Hematopoietic multipotent progenitor cell treated with erythropoietin and hydrocortisone succinate and interleukin-3 and kit ligand, for 4 days (in vitro differentiated cells): ENCODE data around the gene EPN3.

ENCODE experiments used
- DNase-seq: peaks from one replicate; pipeline ENCODE4 v3.0.0-alpha.2; 2015

EPN3 gene

DNA sequence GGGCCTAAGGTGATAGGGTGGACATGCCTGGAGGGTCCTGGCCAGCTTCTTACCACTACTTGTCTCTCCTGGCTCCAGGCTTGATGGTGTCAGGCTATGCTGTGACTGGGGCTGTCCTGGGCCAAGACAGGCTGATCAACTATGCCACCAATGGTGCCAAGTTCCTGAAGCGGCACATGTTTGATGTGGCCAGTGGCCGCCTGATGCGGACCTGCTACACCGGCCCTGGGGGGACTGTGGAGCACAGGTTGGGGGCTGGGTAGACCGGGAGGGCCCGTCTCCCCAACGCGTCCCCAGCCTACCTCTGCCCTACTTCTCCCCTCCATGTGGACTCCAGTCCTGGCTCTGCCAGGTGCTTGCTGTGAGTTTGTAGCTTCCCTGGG, 18.9 kb downstream of the EPN3 start:
- no peak for DNase-seq

DNA sequence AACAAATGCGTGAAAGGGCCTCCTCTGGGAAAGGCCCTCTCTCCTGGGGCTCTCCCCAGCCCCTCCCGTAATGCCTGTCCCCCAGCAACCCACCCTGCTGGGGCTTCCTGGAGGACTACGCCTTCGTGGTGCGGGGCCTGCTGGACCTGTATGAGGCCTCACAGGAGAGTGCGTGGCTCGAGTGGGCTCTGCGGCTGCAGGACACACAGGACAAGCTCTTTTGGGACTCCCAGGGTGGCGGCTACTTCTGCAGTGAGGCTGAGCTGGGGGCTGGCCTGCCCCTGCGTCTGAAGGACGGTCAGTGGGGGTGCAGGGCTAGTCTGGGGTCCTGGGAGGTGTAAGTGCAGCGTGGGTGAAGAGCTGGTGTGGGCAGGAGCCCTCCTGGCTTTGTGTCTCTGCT, 19.3 kb downstream of the EPN3 start:
- DNase-seq: no peak

DNA sequence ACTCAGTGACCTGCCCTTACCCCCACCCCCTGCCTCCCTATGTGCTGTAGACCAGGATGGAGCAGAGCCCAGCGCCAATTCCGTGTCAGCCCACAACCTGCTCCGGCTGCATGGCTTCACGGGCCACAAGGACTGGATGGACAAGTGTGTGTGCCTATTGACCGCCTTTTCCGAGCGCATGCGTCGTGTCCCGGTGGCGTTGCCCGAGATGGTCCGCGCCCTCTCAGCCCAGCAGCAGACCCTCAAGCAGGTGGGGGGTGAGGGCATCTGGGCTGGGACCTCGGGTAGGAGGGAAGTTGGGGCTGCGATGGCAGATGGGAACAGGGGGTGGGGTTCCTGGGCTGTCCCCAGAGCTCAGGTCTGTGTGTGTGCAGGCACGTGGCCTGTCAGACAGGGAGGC, 21.7 kb downstream of the EPN3 start:
- no peak for DNase-seq

DNA sequence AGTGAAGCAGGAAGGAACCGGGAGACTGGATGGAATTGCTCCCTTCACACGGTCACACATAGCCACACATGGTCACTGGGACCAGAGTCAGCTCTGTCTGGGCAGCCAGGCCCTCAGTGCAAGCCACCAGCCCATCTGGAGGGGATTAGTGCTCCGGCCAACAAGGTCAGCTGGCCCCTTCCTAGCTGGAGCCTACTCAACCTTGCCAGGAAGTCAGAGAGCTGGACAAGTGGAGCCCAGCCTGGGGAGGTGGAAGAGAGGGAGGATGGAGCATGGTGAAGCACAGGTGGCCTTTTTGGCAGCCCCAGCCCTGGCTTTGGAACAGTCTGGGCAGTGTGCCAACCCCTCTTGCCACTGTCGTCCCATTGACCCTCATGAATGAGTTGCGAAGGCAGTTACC, 24.3 kb downstream of the EPN3 start:
- no peak for DNase-seq

DNA sequence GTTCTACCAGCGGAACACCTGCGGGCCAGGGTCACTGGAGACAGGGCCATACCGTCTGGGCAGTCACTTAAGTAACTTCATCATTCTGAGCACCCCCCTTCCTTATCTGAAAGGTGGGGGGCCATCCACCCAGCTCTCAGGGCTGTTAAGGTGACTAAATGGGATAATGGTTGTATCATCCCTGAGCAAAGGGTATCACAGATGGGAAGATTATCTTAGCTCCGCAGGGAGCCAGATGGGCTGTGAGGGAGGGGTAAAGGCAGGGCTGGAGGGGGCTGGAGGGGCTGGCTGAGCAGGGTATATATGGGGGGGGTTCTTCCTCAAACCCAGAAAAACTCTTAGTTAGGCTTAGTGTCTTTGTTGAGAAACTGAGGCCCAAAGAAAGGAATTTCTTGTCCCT, 25.1 kb downstream of the EPN3 start:
- no peak for DNase-seq

DNA sequence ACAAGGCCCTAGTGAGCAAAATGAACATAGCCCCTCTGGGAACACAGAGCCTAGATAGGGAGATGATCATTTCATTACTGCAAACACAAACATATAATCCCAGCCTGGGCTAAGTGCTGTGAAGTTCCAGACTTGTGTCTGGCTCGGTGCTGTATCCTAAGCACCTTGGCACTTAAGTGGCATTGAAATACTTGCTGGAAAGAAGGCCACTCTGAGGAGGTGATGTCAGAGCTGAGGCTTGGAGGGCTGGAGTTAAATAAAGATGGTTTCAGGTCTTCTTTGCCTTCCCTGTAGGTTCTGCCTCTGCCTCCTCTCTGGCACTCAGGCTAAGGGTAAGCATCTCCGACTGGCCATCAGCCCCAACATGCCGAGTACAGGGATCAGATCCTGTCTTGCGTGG, 25.6 kb downstream of the EPN3 start:
- no peak for DNase-seq

DNA sequence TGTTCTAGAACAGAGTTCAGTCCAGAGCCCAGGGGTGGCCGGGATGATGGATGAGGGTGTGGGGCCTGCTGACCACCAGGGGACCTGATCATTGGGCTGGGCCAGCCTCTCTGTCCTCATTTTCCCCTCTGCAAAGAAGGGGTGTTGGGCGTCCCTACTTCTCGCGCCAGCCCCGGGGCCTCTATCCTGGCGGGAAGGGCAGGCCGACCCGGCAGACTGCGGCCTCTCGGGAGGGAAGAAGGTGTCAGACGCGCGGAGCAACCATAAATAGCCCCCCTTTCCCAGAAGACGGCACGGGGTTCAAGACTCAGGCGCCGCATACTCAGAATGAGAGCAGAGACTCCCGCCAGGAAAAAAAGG, 26.0 kb downstream of the EPN3 start:
- no peak for DNase-seq

DNA sequence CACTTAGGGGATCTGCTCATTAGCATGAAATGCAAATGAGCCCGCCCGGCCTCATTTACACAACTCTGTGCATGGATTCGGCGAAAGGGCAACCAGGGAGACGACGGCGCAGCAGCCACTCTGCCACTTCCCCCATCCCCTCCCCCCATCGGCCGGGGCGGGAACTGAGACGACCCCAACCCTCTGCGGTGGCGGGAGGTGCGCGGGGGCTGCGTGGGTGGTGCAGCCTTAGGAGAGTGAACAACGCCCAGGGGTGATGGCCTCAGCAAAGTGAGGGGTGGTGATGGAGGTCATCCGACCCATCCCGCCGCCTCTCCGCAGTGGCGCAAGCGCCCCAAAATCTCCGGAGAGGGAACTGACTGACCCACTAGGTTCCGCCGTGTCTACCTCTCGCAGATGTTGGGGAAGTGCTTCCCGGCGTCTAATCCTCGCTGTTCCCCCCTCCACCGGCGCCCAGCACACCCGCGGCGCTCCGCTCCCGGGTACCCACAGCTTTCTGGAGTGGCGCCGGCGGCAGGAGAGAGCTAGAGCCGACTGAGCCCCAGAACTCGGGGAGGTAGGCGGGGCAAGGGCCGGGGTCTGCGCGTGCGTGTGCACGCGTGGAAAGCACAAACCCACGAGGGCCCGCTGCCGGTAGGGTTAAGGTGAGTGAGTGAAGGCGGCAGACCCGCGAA, 26.5 kb downstream of the EPN3 start:
- DNase-seq: peak; percentile 37

DNA sequence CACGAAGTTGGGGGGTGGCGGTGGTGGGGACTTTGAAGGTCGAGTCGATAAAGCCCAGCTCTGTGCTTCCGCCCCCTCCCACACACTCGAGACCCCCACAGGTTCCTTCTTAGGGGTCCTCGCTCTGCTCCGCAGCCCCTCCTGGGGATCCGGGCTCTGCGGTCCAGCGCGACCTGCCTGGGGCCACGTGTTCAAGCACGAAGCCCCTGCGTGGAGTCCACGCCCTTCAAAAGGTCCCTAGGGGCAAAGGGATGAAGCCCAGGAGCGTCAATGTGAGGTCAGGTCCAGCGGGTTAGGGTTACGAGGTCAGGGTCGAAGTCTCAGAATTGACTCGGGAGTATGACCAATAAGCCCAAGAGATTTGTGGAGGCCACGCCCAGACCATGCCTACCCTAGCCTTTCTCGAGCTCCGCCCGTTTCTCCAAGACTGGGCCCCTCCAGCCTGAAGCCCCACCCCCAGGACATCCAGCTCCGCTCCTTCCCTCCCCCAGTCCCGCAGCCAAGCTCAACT, 27.2 kb downstream of the EPN3 start:
- DNase-seq: peak; percentile 68

DNA sequence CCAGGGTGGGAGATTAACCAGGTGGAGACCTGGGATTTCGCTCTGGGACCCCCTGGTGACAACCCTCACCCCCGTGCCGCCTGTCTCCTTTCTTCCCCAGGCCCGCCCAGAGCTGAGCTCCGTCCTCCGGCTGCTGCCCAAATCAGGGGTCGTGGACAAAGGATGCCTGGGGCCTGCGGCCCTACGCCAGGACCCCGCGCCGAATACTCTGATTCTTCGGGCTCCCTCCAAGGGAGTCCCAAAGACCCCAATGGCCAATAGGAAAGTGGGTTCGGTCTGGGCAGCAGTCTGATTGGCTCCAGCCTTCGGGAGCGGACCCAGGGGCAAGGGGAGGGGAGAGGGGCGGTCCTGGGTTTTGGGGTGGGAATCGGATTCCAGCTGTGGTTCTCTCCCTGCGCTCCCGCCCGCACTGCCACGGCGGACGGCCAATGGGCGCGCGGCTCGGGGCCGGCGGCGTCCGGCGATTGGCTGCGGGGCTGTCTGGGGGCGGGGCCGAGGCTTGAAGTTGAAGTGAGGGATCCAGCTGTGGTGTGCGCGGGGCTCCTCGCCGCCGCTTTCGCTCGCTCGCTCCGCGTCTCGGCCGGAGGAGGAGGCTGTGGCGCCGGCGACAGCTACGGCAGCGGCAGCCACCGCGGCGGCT, 27.8 kb downstream of the EPN3 start, which contains the start of gene CACNA1G:
CACNA1G (plus strand) TSS at position 531 of the 640 bp plus-strand sequence. CDS start 745 bp downstream, outside the sequence.
- peak; percentile 94 for DNase-seq

DNA sequence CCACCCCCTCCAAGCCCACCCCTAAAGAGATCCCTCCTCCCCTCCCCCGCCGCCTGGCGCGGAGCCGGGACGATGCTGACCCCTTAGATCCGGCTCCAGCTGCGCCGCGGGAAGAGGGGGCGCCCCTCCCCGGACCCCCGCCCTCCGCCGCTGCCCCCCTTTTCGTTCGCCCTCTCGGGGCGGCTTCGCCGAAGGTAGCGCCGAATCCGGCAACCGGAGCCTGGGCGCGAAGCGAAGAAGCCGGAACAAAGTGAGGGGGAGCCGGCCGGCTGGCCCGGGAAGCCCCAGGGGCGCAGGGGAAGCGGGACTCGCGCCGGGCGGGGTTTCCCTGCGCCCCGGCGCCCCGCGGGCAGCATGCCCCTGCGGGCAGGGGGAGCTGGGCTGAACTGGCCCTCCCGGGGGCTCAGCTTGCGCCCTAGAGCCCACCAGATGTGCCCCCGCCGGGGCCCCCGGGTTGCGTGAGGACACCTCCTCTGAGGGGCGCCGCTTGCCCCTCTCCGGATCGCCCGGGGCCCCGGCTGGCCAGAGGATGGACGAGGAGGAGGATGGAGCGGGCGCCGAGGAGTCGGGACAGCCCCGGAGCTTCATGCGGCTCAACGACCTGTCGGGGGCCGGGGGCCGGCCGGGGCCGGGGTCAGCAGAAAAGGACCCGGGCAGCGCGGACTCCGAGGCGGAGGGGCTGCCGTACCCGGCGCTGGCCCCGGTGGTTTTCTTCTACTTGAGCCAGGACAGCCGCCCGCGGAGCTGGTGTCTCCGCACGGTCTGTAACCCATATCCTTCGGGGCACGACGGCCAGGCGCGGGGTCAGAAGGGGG, 28.6 kb downstream of the EPN3 start:
- peak; percentile 23 for DNase-seq

DNA sequence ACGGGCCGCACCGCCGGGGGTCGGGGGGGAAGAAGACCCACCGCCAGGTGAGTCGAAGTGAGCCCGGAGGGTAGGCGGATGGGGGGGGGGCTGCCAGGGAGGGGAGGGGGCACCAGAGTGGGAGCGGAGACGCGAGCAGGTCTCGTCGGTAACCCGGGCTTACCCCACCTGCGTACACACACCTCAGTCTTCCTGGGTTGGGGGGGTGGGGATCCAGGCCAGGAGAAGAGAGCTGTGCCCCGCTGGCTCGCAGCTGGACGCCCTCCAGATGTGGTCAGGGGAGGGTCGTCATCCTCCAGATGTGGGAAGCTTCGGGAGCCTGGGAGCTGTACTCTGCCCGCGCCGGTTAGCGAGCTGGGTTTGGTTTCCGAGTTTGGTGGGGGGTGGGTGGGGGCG, 29.2 kb downstream of the EPN3 start:
- DNase-seq: no peak

DNA sequence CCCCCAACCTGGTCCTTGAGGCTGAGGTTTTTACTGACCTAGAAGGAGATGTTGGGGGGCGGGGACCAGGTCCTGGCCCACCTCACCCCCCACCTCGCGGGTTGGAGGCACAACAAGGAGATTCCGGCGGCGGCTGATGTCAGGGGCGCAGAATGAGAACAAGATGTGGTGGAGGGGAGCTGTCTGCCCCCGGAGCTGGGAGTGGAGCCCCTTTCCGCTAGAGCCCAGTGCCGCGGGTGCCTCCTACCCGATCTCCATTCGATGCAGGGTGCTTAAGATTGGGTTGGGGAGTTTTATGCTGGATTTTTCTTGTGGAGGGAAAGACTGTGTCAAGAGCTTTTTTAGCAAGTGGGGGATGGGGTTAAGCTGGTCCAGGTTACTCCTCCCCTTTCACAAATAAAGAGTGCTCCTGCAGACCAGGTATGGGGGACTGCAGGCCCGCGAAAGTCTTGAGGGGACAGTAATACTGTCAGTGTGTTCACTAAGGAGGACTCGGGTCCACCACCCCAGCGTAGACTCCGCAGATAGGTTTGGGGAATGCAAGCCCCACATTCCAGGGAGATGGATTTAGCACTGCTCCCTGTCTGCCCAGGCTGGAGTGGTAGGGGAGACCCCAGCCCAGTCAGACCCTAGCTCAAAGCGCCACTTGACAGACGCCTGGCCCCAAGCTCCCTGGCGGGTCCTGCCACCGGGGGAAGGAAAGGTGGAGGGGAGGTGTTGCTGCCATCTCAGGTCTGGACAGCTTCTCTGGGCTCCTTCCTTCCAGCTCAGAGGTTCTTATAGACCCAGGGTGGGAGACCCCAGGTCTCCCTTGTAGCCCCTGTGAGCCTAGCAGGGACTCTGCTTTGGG, 29.9 kb downstream of the EPN3 start:
- DNase-seq: no peak

DNA sequence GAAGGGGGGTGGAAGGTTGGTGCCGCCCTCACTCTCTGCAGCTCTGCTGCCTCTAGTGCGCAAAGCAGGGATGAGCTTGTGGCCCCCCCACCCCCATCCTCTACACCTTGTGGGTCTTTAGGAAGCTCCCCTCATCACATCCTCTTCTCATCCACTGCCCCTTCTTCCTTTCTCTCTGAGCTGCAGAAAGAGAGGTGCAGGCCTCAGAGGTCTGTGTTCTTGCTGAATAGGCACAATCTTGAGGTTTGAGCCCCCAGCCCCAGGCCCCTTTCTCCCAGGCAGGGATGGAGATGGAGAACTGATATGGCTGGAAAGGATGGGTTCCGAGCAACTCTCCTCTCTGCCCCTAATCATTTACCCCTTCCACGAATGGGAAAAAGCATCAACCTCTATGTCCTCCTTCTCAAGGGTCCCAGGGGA, 30.6 kb downstream of the EPN3 start:
- DNase-seq: no peak

DNA sequence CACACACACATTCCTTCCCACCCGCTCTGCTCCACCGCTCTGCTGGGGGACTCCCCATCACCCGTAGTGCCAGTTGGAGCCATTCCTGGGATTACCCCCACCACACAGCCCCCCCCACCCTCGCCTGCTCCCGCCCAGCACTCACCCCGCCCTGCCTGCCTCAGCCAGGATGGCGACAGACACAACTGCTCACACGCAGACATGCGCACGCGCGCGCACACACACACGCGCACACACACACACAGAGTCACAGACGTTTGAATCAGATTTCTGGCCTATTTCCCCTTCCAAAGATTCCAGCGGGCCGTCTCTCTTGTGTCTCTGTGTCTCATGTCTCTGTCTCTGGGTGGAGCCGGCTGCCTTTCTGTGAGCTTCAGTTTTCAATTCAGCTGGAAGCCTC, 32.4 kb downstream of the EPN3 start:
- peak; percentile 53 for DNase-seq

DNA sequence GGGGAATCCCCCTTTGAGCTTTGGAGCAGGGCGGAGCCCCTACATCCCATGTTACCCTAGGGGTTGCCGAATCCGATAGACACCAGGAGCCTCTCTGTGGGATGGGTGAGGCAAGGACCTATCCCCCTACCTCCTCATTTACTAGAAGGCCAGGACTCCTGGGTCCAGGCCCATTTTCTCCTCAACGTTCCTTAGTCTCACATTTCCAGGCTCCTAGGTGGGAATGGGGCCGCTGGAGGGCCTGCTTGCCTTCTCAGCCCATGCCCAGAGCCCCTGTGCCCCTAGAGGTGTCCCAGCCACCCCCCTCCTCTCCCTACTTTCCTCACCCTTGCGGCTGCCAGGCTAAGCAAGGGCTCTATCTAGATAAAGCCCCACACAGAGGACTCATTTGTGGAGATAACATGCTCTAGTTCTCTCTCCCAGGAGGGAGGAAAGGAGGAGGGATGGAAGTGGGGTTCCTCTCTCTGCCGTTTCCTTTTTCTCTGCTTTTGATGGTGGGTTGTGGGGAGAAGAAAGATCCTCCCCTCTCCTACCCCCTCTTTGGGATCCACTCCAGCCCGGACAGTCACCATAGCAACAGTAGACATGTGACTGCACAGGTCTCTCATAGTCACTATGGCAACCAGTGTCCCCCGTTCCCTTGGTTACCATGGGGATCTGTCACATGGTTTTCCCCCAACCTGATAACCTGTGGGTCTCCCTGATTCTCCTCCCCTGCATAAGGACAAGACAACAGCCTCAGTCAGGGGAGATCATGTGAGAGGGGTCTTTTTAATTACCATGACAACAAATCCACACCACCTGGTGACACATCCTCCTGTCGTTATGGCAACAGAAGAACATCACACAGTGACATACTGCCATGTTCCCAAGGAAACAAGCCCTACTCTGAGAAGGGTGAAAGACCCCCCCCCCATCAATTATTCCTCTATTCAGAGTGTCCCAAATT, 33.1 kb downstream of the EPN3 start:
- peak; percentile 42 for DNase-seq

DNA sequence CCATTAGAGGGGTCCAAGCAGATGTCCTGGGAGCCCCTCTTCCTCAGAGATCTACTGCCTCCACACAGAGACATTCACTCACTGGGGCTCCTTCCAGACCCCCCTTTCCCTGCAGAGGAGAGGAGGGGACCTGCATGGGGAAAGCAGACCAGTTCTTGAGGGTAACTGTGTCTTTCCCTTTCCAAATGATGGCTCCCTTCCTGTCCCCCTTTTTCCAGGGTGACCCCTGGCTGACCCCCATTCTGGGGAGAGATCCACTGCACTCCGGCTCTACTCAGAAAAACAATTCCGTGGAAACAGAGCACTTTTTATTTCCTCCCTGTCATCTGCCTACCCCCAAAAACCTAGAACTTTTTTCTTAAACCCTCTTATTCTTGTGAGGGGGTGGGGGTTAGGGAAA, 34.4 kb downstream of the EPN3 start:
- no peak for DNase-seq

DNA sequence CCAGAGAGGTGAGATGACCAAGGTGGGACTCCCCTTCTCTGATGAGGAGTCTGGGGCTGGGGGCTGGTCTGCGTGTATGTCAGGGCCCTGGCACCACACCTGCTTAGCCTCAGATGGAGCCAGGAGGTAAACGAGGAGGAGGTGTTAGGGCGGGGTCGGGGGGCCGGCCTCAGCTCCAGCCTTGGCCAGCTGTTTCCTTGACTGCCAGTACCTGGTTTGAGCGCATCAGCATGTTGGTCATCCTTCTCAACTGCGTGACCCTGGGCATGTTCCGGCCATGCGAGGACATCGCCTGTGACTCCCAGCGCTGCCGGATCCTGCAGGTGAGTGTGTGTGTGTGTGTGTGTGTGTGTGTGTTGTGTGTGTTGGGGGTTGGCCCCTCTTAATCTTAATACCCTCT, 36.1 kb downstream of the EPN3 start:
- no peak for DNase-seq

DNA sequence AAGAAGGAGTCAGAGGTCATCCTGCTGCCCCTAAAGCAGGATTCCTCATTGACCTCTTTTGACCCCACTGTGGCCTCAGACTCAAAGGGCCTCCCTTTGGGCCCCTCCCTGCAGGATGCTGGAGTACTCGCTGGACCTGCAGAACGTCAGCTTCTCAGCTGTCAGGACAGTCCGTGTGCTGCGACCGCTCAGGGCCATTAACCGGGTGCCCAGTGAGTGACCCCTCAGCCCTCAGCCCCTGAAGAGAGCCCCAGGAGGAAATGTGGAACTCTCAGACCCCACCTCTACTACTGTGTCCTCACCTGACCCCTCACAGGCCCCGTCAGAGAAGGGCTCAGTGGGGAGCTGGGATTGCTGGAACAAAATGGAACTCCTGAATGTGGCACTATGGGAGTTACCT, 37.1 kb downstream of the EPN3 start:
- no peak for DNase-seq

DNA sequence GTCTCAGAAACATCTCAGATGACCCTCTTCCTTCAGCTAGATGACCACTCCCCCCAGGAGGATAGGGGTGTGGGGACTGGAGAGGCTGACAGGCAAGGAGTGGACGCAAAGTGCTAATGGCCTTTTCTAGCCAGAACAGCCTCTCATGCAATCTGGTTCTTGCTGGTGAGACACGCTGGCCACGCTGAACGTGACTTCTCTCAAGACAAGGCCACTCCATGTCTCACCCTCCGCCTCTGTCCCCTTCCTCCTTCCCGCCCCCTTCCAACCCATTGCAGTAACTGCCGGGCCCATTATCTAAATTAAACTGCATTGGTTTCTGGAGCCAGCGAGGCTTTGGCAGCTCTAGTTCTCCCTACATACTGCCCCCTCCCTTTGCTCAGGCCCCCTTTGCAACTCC, 37.5 kb downstream of the EPN3 start:
- no peak for DNase-seq

DNA sequence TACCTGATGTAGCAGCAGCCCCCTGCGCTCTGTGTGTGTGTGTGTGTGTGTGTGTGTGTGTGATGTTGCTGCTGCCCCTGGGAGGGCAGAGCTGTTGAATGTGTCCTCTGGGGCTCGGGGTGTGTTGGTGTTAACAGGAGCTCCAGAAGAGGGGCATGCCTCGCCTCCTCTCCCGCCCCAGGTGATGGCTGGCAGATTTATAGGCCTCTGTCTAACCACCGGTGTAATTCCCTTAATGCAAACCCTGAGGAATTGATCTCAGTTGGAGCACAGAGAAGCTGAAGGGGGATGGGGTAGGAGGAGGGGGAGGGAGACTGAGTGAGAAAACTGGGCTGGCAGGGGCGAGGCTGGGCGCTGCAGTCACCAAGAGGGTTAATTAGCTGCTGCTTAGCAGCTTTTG, 38.0 kb downstream of the EPN3 start:
- DNase-seq: no peak

DNA sequence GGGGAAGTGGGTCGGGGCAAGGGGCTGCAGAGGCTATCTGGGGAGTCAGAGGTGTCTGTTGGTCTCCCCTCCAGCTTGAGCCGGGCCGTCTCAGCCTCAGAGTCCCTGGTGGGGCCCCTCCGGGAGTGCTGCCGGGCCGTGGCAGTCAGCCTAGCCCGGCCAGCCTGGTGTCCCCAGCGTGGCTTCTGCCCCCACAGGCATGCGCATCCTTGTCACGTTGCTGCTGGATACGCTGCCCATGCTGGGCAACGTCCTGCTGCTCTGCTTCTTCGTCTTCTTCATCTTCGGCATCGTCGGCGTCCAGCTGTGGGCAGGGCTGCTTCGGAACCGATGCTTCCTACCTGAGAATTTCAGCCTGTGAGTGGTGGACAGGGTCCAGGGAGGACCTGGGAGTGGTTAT, 39.1 kb downstream of the EPN3 start:
- no peak for DNase-seq
